ENCODE measurements around the gene FBN2.
A peak's percentile ranks its signal among the peaks of the same experiment; 100 is the strongest.
"Not testable (repeated sequence)": the region's sequence is repeated elsewhere in the genome, so short reads cannot be mapped to it uniquely, and the experiment has no call there.

FBN2 gene

DNA sequence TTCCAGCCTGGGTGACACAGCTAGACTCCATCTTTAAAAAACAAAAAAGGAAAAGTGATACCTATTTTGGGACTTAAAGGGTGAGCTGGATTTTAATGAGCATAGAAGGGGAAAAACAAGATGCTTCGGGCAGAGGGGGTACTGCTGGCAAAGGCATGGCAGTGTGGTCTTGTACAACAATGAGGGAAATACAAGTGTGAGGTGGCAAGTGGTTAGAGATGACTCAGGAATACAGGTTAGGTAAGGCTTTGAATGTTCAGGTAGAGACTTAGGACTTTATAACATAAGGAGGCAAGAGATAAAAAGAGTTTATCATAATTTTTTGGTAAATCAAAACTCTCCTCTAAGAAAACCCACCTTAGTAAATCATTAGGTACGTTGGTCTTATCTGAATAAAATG lies 132.9 kb downstream of the FBN2 start:
- TF ChIP-seq, protein P1, sequence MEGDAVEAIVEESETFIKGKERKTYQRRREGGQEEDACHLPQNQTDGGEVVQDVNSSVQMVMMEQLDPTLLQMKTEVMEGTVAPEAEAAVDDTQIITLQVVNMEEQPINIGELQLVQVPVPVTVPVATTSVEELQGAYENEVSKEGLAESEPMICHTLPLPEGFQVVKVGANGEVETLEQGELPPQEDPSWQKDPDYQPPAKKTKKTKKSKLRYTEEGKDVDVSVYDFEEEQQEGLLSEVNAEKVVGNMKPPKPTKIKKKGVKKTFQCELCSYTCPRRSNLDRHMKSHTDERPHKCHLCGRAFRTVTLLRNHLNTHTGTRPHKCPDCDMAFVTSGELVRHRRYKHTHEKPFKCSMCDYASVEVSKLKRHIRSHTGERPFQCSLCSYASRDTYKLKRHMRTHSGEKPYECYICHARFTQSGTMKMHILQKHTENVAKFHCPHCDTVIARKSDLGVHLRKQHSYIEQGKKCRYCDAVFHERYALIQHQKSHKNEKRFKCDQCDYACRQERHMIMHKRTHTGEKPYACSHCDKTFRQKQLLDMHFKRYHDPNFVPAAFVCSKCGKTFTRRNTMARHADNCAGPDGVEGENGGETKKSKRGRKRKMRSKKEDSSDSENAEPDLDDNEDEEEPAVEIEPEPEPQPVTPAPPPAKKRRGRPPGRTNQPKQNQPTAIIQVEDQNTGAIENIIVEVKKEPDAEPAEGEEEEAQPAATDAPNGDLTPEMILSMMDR (IDR thresholded peaks at IDR 0.05; ENCODE audit: low read length, missing control alignments) = no peak
- no peak for DNase-seq (ENCODE audit: low read depth)
- no peak overlapping the region for H3K4me3 ChIP-seq (replicated peaks; ENCODE audit: low read depth, low read length)

DNA sequence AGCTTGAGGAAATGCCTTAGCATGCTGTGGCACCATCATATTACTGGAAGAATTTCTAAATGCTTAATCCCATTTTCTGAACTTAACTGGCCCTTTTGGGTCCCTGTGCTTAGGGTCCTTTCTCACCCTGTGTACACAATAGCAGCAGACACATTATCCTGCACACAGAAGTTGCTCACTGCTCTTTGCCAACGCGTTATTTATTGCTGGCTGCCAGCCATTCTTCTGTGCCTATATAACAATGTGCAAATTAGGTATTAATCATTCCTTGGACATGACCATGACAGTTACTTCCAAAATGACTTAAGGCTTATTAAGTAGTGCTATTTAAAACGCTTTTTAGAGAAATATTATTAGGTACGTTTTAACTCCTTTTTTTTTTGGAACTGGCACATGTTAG lies 134.7 kb downstream of the FBN2 start:
- TF ChIP-seq, protein P1 (IDR thresholded peaks at IDR 0.05; ENCODE audit: low read length, missing control alignments) = no peak
- H3K4me3 ChIP-seq (replicated peaks; ENCODE audit: low read depth, low read length) = no peak overlapping the region
- no peak for DNase-seq (ENCODE audit: low read depth)

DNA sequence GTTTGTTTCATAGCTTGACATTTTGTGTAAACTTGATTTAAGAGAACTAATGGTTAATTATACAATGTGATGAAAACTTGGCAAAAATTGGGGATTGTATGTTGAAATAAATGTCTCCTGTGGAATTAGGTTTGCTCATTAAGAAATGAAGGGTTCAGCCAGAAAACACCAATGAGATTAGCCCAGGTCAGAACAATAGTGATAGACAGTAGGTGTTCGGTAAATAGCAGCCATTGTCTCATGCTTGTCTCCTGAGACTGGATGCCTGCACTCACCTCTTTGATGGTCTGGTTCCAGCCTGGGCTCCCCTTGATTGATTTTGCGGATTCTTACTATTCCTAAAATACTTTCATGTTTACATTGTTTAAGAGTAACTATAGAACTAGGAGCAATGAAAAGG lies 135.5 kb downstream of the FBN2 start:
- TF ChIP-seq, protein P1 (IDR thresholded peaks at IDR 0.05; ENCODE audit: low read length, missing control alignments) = no peak
- DNase-seq (ENCODE audit: low read depth) = no peak

DNA sequence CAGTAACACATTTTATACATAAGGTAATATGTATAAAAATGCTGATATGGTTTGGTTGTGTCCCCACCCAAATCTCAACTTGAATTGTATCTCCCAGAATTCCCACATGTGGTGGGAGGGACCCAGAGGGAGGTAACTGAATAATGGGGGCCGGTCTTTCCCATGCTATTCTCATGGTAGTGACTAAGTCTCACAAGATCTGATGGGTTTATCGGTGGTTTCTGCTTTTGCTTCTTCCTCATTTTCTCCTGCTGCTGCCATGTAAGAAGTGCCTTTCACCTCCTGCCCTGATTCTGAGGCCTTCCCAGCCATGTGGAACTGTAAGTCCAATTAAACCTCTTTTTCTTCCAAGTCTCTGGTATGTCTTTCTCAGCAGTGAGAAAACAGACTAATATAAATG lies 137.3 kb downstream of the FBN2 start:
- H3K4me3 ChIP-seq (replicated peaks; ENCODE audit: low read depth, low read length); DNase-seq (ENCODE audit: low read depth): not testable (repeated sequence)

More for the DNA sequence above, 135.5 kb downstream of the FBN2 start:
- H3K4me3 ChIP-seq (replicated peaks; ENCODE audit: low read depth, low read length) = no peak overlapping the region

DNA sequence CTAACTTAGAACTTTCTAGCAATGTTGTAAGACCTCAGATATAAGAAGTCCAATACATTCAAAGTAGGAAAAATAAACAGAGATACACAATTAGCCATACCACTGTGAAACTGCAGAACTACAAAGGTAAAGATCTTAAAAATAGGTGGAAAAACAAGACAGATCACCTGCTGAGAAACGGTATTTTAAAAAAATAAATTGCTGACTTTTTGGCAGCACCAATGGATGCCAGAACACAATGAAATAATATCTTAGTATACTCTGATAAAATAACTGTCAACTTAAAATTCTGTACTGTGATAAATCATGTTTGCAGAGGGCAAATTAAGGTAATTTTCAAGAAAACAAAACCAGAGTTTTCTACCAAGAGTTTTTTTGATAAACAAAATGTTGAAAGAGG lies 138.9 kb downstream of the FBN2 start:
- TF ChIP-seq, protein P1 (IDR thresholded peaks at IDR 0.05; ENCODE audit: low read length, missing control alignments) = no peak
- H3K4me3 ChIP-seq (replicated peaks; ENCODE audit: low read depth, low read length) = no peak overlapping the region
- no peak for DNase-seq (ENCODE audit: low read depth)

DNA sequence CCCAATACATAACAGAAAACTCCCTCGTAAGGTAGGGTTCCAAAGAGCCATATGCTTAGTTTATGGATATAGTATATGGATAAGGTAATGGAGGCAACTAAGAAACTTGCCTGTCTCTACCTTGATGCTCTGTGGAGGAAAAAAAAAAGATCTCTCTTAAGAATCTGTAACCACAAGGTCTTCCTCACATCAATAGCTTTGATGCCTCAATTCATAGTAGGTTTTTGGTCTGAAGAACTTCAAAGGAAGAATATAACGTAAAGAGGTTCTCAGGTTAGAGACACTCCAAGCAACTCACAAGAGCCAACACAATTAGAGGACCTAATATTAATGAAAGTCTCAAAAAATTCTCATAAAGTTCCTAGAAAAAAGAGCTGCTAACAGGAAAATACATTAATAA lies 140.2 kb downstream of the FBN2 start:
- H3K4me3 ChIP-seq (replicated peaks; ENCODE audit: low read depth, low read length) = no peak overlapping the region
- TF ChIP-seq, protein P1 (IDR thresholded peaks at IDR 0.05; ENCODE audit: low read length, missing control alignments) = no peak
- no peak for DNase-seq (ENCODE audit: low read depth)

DNA sequence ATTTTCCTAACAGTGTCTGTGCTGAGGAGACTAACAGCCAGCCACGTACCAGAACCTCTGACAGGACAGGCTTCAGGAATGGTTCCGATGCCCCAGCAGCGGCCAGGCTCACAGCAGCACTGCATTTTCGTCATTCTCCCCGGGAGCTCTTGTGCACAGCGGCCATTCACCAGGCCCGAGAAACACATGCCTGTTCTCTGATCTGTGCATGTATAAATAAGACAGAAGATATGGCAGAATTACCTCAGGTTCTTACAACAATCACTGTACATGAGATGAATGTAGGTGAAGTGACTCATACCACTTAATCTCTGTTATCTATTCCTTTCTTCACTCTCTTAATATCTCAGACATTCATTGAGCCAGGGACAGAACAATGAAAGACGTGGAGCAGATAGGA lies 143.0 kb downstream of the FBN2 start:
- no peak overlapping the region for H3K4me3 ChIP-seq (replicated peaks; ENCODE audit: low read depth, low read length)
- peak; percentile 38 for DNase-seq (ENCODE audit: low read depth)
- TF ChIP-seq, protein P1 (IDR thresholded peaks at IDR 0.05; ENCODE audit: low read length, missing control alignments) = no peak

DNA sequence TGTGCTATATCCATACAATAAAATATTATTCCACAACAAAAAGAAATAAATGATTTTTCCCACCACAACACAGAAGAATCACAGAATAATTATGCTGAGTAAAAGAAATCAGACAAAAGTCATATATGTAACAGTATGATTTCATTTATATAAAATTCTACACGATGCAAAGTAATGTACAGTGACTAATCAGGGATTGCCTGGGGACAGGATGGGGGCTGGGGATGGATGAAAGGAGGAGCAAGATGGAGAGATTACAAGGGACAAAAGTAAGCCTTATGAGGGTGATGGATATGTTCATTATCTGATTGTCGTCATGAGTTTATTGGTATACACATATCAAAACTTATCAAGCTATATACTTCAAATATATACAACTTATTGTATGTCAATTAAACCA lies 154.0 kb downstream of the FBN2 start:
- H3K4me3 ChIP-seq (replicated peaks; ENCODE audit: low read depth, low read length) = no peak overlapping the region
- TF ChIP-seq, protein P1 (IDR thresholded peaks at IDR 0.05; ENCODE audit: low read length, missing control alignments) = no peak
- DNase-seq (ENCODE audit: low read depth) = no peak
